HepG2 (cell line): ENCODE data around the gene TOMM22. TPM values are rescaled to one million over a fixed set of nuclear protein-coding genes. Genes with fewer than 3 reads are reported as not detected.
A peak's percentile ranks its signal among the peaks of the same experiment; 100 is the strongest.

Source experiments
- ELF4 ChIP-seq: sonication (generic); formaldehyde crosslinking; IDR thresholded peaks from 2 replicates; pipeline ENCODE4 v1.5.0; 2020; ENCODE audit warnings: missing genetic modification reagents, mild to moderate bottlenecking, moderate library complexity, borderline replicate concordance
- EP300 ChIP-seq, 3 experiments: sonication (generic) in 1 of 3; formaldehyde crosslinking in 1 of 3; IDR thresholded peaks; 2 replicates each; pipeline versions ENCODE4 v1.5.1 to v1.6.1; 2011 to 2020; ENCODE audit warnings: low read depth in 2 of 3, low read length in 2 of 3, borderline replicate concordance in 1 of 3, improper control_type of control experiment in 1 of 3, mild to moderate bottlenecking in 1 of 3, missing genetic modification reagents in 1 of 3, moderate library complexity in 1 of 3
- TFAP4 ChIP-seq: sonication (generic); IDR thresholded peaks from 2 replicates; pipeline ENCODE4 v1.6.1; 2016; ENCODE audit warnings: low read depth, borderline replicate concordance
- ZFP90 ChIP-seq: sonication (generic); formaldehyde crosslinking; IDR thresholded peaks from 2 replicates; pipeline ENCODE4 v1.8.0; 2022; ENCODE audit warnings: missing genetic modification reagents, mild to moderate bottlenecking, inconsistent platforms, borderline replicate concordance
- ZNF142 ChIP-seq: sonication (generic); formaldehyde crosslinking; IDR thresholded peaks from 2 replicates; pipeline ENCODE4 v1.4.0; 2020; ENCODE audit warnings: missing genetic modification reagents
- ZSCAN9 ChIP-seq: IDR thresholded peaks from 2 replicates; pipeline ENCODE4 v1.6.1; 2016; ENCODE audit warnings: borderline replicate concordance
- polyA plus RNA-seq, 8 experiments: library from polyadenylated mRNA; depleted of rRNA in 3 of 8; stranded (reverse) in 7 of 8; unstranded in 1 of 8; fragments of >200 nt; fragmentation: Illumina TruSeq in 4 of 8; extraction: Trizol in 4 of 8; gene quantifications; 2 replicates each; pipeline versions ENCODE4 v1.2.1 to v1.2.3, GENCODE V29; 2011 to 2016; ENCODE audit warnings: low read depth in 4 of 8, missing spikeins in 1 of 8, mixed read lengths in 1 of 8; ENCODE audit not compliant: insufficient read depth in 1 of 8
- total RNA-seq, 5 experiments: library from RNA; depleted of rRNA; stranded (reverse); fragments of >200 nt; fragmentation: Illumina TruSeq; extraction: Trizol; gene quantifications; 2 replicates each; pipeline ENCODE4 v1.2.3, GENCODE V29; 2016; ENCODE audit warnings: low read depth in 1 of 5

Gene TOMM22
- total and polyA plus RNA-seq, 2 of the 13 experiments (the other 11 are each of a cell fraction or from before 2014, with no cell fraction given): 46.9 to 118 TPM

- TF ChIP-seq ZFP90 (CRISPR knock-in tag) (no peak), EP300 (IDR thresholded peaks at IDR 0.05; ENCODE audit: low read depth in 2 of 2, low read length in 2 of 2) (peak in 1 of 2 experiments; percentile 30; a peak in 1 of 4 replicates), EP300 (CRISPR knock-in tag; IDR thresholded peaks at IDR 0.05; ENCODE audit: borderline replicate concordance) (no peak), TFAP4 (peak; percentile 84), ZSCAN9 (0 out of 2 replicates have a peak, but pooled peaks have one; percentile 7), ELF4 (CRISPR knock-in tag) (peak; percentile 66; the same call in 1 of the 2 replicates), ZNF142 (CRISPR knock-in tag) (peak; percentile 67)
- TF ChIP-seq, all 625 proteins: peak for 29
Measured at GRCh38 chr22:38704654-38705234, 23.0 kb downstream of the TOMM22 start (continued).
